Measurements from ENCODE around the gene POU5F1. TPM values are rescaled to one million over a fixed set of nuclear protein-coding genes. Genes with fewer than 3 reads are reported as not detected.

POU5F1 gene
- polyA plus RNA-seq, 1 donor (not counting 4 experiments of a cell fraction or from before 2014, with no cell fraction given), result 1.6 TPM

DNA sequence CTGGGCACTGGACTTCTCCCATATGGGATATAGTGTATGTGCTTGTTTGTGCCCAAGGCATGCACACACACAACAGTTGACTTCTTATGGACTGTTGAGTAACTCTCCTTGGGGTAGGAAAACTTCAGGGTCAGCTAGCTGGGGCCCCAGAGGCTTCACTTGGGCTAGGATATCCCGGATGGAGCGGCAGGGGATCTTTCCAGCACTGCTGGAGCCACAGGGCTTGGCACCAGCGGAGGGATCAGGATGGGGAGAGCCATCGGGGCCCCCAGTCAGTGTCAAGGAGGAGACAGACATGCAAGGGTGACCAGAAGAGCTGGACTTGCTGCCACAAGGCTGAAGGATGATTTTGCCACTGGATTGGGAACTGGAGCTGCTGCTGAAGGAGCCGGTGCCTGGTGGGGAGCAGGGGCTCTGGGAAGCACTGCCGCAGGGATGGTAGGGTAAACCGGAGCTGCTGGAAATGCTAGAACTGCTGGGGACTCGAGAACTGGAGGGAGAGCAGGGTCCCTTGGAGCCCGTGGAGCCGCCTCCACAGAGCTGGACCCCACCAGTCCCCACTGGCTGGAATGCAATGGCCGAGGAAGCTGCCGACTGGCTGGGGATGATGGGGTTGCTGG, 54.4 kb downstream of the POU5F1 start:
- no peaks in the 10 kb centered on the region for H3K9me1 ChIP-seq (ENCODE audit: control insufficient read depth, extremely low read depth, insufficient read depth, low read length)
- no peak for TF ChIP-seq EZH2 (IDR thresholded peaks at IDR 0.05; ENCODE audit: low read length)
- FAIRE-seq (peak; percentile 58), DNase-seq (ENCODE audit: low read depth, low spot score) (no peak)
- H4K20me1 ChIP-seq (ENCODE audit: control insufficient read depth, extremely low read depth, insufficient read depth, low read length), result no peaks in the 10 kb centered on the region
- dilution Hi-C loops (cut with MboI; ENCODE audit: extremely low pct_ligation_motif_present, low sequenced_read_pairs), result no loop called here
- H2AFZ ChIP-seq (ENCODE audit: control insufficient read depth, low read length), result no peak overlapping the region
- peaks cover 38% of the 10 kb centered on the region for H3K4me1 ChIP-seq (ENCODE audit: control insufficient read depth, extremely low read depth, insufficient read depth, low read length)
- H3K4me2 ChIP-seq (ENCODE audit: control insufficient read depth, extremely low read depth, insufficient read depth, low read depth, low read length), result peak overlapping the region; percentile 99
- peak overlapping the region; percentile 57 to 85 (median 82) for H3K4me3 ChIP-seq (ENCODE audit: control insufficient read depth in 2 of 3, extremely low read depth in 1 of 3, insufficient read depth in 2 of 3, low read depth in 1 of 3, low read length in 3 of 3)
- H3K27me3 ChIP-seq (ENCODE audit: control insufficient read depth, extremely low read depth, insufficient read depth, low read length), result no peaks in the 10 kb centered on the region
- H3K9ac ChIP-seq (ENCODE audit: control insufficient read depth, extremely low read depth, insufficient read depth, low read length), result no peak overlapping the region
- H3K27ac ChIP-seq (ENCODE audit: control insufficient read depth, insufficient read depth, low read length), result no peak overlapping the region
- no peaks in the 10 kb centered on the region for H3K9me3 ChIP-seq (ENCODE audit: control insufficient read depth, low read depth, low read length)
- H3K36me3 ChIP-seq (ENCODE audit: control insufficient read depth in 2 of 2, extremely low read depth in 1 of 2, insufficient read depth in 2 of 2, low read length in 2 of 2), result peaks cover 8 to 10% of the 10 kb centered on the region in 2 experiments
- peaks cover 35% of the 10 kb centered on the region for H3K79me2 ChIP-seq (ENCODE audit: control insufficient read depth, insufficient read depth, low read length)

DNA sequence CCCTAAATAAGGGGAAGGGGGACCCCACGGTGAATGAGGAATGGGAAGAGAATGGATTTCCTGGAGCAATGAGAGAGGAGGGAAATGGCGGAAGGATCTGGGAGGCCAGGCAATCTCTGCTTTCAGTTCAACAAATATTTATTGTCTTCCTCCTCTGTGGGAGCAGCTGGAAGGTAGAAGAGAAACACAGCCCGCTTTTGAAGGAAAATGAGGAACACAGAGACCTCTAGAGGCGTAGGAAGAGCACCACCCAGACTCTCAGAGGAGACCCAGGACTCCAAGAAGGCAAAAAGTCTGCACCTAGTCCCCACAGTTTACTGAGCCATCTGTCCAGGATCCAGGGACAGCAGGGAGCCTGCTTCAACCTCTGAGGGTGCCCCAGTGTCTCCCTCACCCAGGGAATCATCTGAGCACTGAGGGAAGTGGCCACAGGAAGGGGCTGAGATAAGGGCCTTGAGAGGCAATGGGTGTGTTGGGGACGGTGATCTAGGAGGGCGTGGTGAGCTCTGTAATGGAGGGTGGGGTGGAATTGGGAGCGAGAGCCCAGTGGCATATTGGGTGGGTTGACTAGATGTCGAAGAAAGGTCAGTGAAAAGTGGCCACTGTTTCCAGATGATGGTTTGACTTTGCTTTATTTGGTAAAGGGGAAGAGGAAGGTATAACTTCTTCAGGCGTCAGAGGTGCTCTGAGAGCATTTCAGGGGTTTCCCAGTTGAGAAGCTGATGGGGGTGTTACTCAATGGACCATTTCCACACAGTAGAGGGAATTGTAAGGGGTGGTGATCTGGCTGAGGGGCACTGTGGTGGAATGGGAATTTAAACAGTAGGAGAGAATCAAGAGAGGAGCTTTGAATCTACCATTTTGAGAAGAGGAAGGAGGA, 55.3 kb downstream of the POU5F1 start:
- H3K79me2 ChIP-seq (ENCODE audit: control insufficient read depth, insufficient read depth, low read length), result peaks cover 35% of the 10 kb centered on the region

More for the DNA sequence above, 55.3 kb downstream of the POU5F1 start:
- peaks cover 8 to 10% of the 10 kb centered on the region in 2 experiments for H3K36me3 ChIP-seq (ENCODE audit: control insufficient read depth in 2 of 2, extremely low read depth in 1 of 2, insufficient read depth in 2 of 2, low read length in 2 of 2)
- no peaks in the 10 kb centered on the region for H3K9me1 ChIP-seq (ENCODE audit: control insufficient read depth, extremely low read depth, insufficient read depth, low read length)
- H4K20me1 ChIP-seq (ENCODE audit: control insufficient read depth, extremely low read depth, insufficient read depth, low read length), result no peaks in the 10 kb centered on the region
- FAIRE-seq (no peak), DNase-seq (ENCODE audit: low read depth, low spot score) (no peak)
- H3K9ac ChIP-seq (ENCODE audit: control insufficient read depth, extremely low read depth, insufficient read depth, low read length), result peak overlapping the region; percentile 89
- H3K4me3 ChIP-seq (ENCODE audit: control insufficient read depth in 2 of 3, extremely low read depth in 1 of 3, insufficient read depth in 2 of 3, low read depth in 1 of 3, low read length in 3 of 3), result peak overlapping the region; percentile 57 to 85 (median 82)
- peak overlapping the region; percentile 99 for H3K4me2 ChIP-seq (ENCODE audit: control insufficient read depth, extremely low read depth, insufficient read depth, low read depth, low read length)
- dilution Hi-C loops (cut with MboI; ENCODE audit: extremely low pct_ligation_motif_present, low sequenced_read_pairs), result no loop called here
- H3K4me1 ChIP-seq (ENCODE audit: control insufficient read depth, extremely low read depth, insufficient read depth, low read length), result peaks cover 38% of the 10 kb centered on the region
- no peaks in the 10 kb centered on the region for H3K9me3 ChIP-seq (ENCODE audit: control insufficient read depth, low read depth, low read length)
- TF ChIP-seq EZH2 (IDR thresholded peaks at IDR 0.05; ENCODE audit: low read length), result no peak
- TF ChIP-seq, protein P1, sequence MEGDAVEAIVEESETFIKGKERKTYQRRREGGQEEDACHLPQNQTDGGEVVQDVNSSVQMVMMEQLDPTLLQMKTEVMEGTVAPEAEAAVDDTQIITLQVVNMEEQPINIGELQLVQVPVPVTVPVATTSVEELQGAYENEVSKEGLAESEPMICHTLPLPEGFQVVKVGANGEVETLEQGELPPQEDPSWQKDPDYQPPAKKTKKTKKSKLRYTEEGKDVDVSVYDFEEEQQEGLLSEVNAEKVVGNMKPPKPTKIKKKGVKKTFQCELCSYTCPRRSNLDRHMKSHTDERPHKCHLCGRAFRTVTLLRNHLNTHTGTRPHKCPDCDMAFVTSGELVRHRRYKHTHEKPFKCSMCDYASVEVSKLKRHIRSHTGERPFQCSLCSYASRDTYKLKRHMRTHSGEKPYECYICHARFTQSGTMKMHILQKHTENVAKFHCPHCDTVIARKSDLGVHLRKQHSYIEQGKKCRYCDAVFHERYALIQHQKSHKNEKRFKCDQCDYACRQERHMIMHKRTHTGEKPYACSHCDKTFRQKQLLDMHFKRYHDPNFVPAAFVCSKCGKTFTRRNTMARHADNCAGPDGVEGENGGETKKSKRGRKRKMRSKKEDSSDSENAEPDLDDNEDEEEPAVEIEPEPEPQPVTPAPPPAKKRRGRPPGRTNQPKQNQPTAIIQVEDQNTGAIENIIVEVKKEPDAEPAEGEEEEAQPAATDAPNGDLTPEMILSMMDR (optimal IDR thresholded peaks at IDR 0.05 in 1 of 3, IDR thresholded peaks at IDR 0.05 in 1 of 3, conservative IDR thresholded peaks at IDR 0.05 in 1 of 3; ENCODE audit: extremely low read depth in 1 of 3, insufficient read depth in 2 of 3, low read length in 3 of 3), result peak in 2 of 3 experiments; percentile 56 to 59
- peak overlapping the region; percentile 39 for H2AFZ ChIP-seq (ENCODE audit: control insufficient read depth, low read length)
- no peaks in the 10 kb centered on the region for H3K27me3 ChIP-seq (ENCODE audit: control insufficient read depth, extremely low read depth, insufficient read depth, low read length)
- H3K27ac ChIP-seq (ENCODE audit: control insufficient read depth, insufficient read depth, low read length), result peak overlapping the region; percentile 91
